OCI-LY1 (cell line): ENCODE results near the gene NFIX.

Source experiments
- CTCF ChIP-seq: fragments of 200-600 bp; sonication (generic), shearing (Covaris generic); IDR thresholded peaks from 2 replicates; pipeline ENCODE4 v1.5.1; 2017; ENCODE audit warnings: mild to moderate bottlenecking, antibody characterized with exemption, low read length, moderate library complexity, mixed read lengths
- EZH2 ChIP-seq: fragments of 200-600 bp; sonication (generic), shearing (Covaris generic); IDR thresholded peaks from 2 replicates; pipeline ENCODE4 v1.8.0; 2017; ENCODE audit warnings: borderline replicate concordance, mixed run types, mild to moderate bottlenecking, antibody characterized with exemption, low read length, moderate library complexity, mixed read lengths

GRCh38 chr19:13063461-13064091 lies 68.3 kb downstream of the NFIX start:
- TF ChIP-seq CTCF (no peak), EZH2 (no peak)
